ENCODE results near the gene PNLIPRP3. TPM values are rescaled to one million over a fixed set of nuclear protein-coding genes. Genes with fewer than 3 reads are reported as not detected.
A peak's percentile ranks its signal among the peaks of the same experiment; 100 is the strongest.
"Not testable (repeated sequence)": the region's sequence is repeated elsewhere in the genome, so short reads cannot be mapped to it uniquely, and the experiment has no call there.

The PNLIPRP3 gene
- under 0.01 TPM in 1 of 2 replicates, not detected in the other for total RNA-seq

GRCh38 chr10:116427671-116428070, at the start of gene PNLIPRP3:
Gene PNLIPRP3, plus strand, starts transcription at chr10:116427847. Its CDS starts 166 bp downstream, at chr10:116428013.
- no peak for DNase-seq (ENCODE audit: low read depth in 2 of 2)

GRCh38 chr10:116382290-116382689, 45.4 kb upstream of the PNLIPRP3 start:
- DNase-seq (ENCODE audit: low read depth in 2 of 2) = no peak

- DNase-seq (ENCODE audit: low read depth in 2 of 2) = no peak
These were observed 42.3 kb upstream of the PNLIPRP3 start for GRCh38 chr10:116385311-116385710.

- DNase-seq (ENCODE audit: low read depth in 2 of 2) = peak; percentile 23 to 43
These were observed 41.4 kb upstream of the PNLIPRP3 start for GRCh38 chr10:116385994-116386809.

GRCh38 chr10:116393246-116393831, 34.3 kb upstream of the PNLIPRP3 start:
- not testable (repeated sequence) for DNase-seq (ENCODE audit: low read depth in 2 of 2)

GRCh38 chr10:116395223-116395985, 32.2 kb upstream of the PNLIPRP3 start:
- DNase-seq (ENCODE audit: low read depth in 2 of 2) = no peak

GRCh38 chr10:116398224-116398623, 29.4 kb upstream of the PNLIPRP3 start:
- DNase-seq (ENCODE audit: low read depth in 2 of 2) = no peak

- DNase-seq (ENCODE audit: low read depth in 2 of 2) = no peak
These were observed 24.8 kb upstream of the PNLIPRP3 start for GRCh38 chr10:116402858-116403257.

- DNase-seq (ENCODE audit: low read depth in 2 of 2) = no peak
These were observed 23.9 kb upstream of the PNLIPRP3 start for GRCh38 chr10:116403740-116404250.

GRCh38 chr10:116408719-116409118, 18.9 kb upstream of the PNLIPRP3 start:
- no peak for DNase-seq (ENCODE audit: low read depth in 2 of 2)

GRCh38 chr10:116410351-116410750, 17.3 kb upstream of the PNLIPRP3 start:
- no peak for DNase-seq (ENCODE audit: low read depth in 2 of 2)

GRCh38 chr10:116417821-116418220, 9.8 kb upstream of the PNLIPRP3 start:
- DNase-seq (ENCODE audit: low read depth in 2 of 2) = no peak

GRCh38 chr10:116418389-116418788, 9.3 kb upstream of the PNLIPRP3 start:
- no peak for DNase-seq (ENCODE audit: low read depth in 2 of 2)

GRCh38 chr10:116421815-116422214, 5.8 kb upstream of the PNLIPRP3 start:
- no peak for DNase-seq (ENCODE audit: low read depth in 2 of 2)

GRCh38 chr10:116429288-116429977, 1.8 kb downstream of the PNLIPRP3 start:
- no peak for DNase-seq (ENCODE audit: low read depth in 2 of 2)

- no peak for DNase-seq (ENCODE audit: low read depth in 2 of 2)
These were observed 2.6 kb downstream of the PNLIPRP3 start for GRCh38 chr10:116430288-116430687.

- no peak for DNase-seq (ENCODE audit: low read depth in 2 of 2)
These were observed 4.0 kb downstream of the PNLIPRP3 start for GRCh38 chr10:116431598-116431997.

GRCh38 chr10:116437076-116437692, 9.5 kb downstream of the PNLIPRP3 start:
- DNase-seq (ENCODE audit: low read depth in 2 of 2) = no peak

GRCh38 chr10:116440330-116441030, 12.8 kb downstream of the PNLIPRP3 start:
- DNase-seq (ENCODE audit: low read depth in 2 of 2) = no peak

- DNase-seq (ENCODE audit: low read depth in 2 of 2) = peak; percentile 42 to 49
These were observed 17.0 kb downstream of the PNLIPRP3 start for GRCh38 chr10:116444527-116445142.

Data from dermis microvascular lymphatic vessel endothelial cell (primary cell).